Thyroid gland (tissue), 4 donors: ENCODE measurements around the gene CERKL. TPM values are rescaled to one million over a fixed set of nuclear protein-coding genes. Genes with fewer than 3 reads are reported as not detected.

ENCODE experiments used
- DNase-seq, 2 donors: peaks; one replicate each; pipeline ENCODE4 v3.0.0-alpha.2; 2019
- H3K27ac ChIP-seq, 3 donors: fragments of 200-600 bp; sonication (generic); 1 replicate in 2 of 3; 2 replicates in 1 of 3; pipeline ENCODE4 v1.5.1; 2016 to 2019; ENCODE audit warnings: mild to moderate bottlenecking in 1 of 3, moderate library complexity in 1 of 3
- H3K27me3 ChIP-seq: fragments of 200-600 bp; sonication (generic); one replicate; pipeline ENCODE4 v1.5.1; 2019
- H3K36me3 ChIP-seq, 2 donors: fragments of 200-600 bp; sonication (generic); one replicate each; pipeline ENCODE4 v1.5.1; 2016 to 2019
- H3K4me1 ChIP-seq, 2 donors: fragments of 200-600 bp; sonication (generic); one replicate each; pipeline ENCODE4 v1.5.1; 2017 to 2019
- H3K4me3 ChIP-seq, 3 donors: fragments of 200-600 bp; sonication (generic); replicated peaks in 1 of 3; 1 replicate in 2 of 3; 2 replicates in 1 of 3; pipeline ENCODE4 v1.5.1; 2016; ENCODE audit warnings: mild to moderate bottlenecking in 1 of 3
- H3K9me3 ChIP-seq: fragments of 200-600 bp; sonication (generic); one replicate; pipeline ENCODE4 v1.5.1; 2017
- CTCF ChIP-seq, 6 experiments: fragments of 200-600 bp in 3 of 6; fragments of 450-650 bp in 3 of 6; sonication (generic) in 3 of 6; IDR thresholded peaks; one replicate each; pipeline ENCODE4 v1.5.1; 2016 to 2019; ENCODE audit warnings: antibody characterized with exemption in 6 of 6, mild to moderate bottlenecking in 2 of 6, inconsistent platforms in 1 of 6, moderate library complexity in 1 of 6
- POLR2A ChIP-seq, 2 donors: fragments of 450-650 bp; IDR thresholded peaks; one replicate each; pipeline ENCODE4 v1.6.1; 2017; ENCODE audit warnings: antibody characterized with exemption in 2 of 2, mild to moderate bottlenecking in 2 of 2, moderate library complexity in 1 of 2
- WGBS, 2 donors: methylation state at CpG; one replicate each; pipeline ENCODE4 v1.1.5; 2017; 5-methylcytosine and 5-hydroxymethylcytosine counted together
- intact Hi-C: fragments of 100-400 bp; cut with DNase I; formaldehyde crosslinking; loops from one replicate; pipeline ENCODE4 v1.15.1; 2023
- total RNA-seq, 4 donors: library from RNA; depleted of rRNA; stranded (reverse); fragments of >200 nt; gene quantifications; one replicate each; pipeline ENCODE4 v1.2.3, GENCODE V29; 2016

Gene CERKL
- total RNA-seq, 4 donors from 2014 or later = not detected

GRCh38 chr2:181517685-181518301, 139.1 kb downstream of the CERKL start:
- H3K27ac ChIP-seq = no peak overlapping the region
- no peak overlapping the region for H3K4me3 ChIP-seq
- no peaks in the 10 kb centered on the region for H3K36me3 ChIP-seq
- TF ChIP-seq POLR2A (IDR thresholded peaks at IDR 0.05) (no peak), CTCF (IDR thresholded peaks at IDR 0.05) (no peak)
- H3K4me1 ChIP-seq = no peaks in the 10 kb centered on the region
- DNase-seq = no peak
- no peaks in the 10 kb centered on the region for H3K9me3 ChIP-seq
- H3K27me3 ChIP-seq = no peaks in the 10 kb centered on the region
- 69 to 77% methylated on average over 1 of the region's 1 CpG for WGBS, 2 donors
- intact Hi-C loops = no loop called here

- DNase-seq = no peak
- intact Hi-C loops = no loop called here
- no peak for TF ChIP-seq POLR2A (IDR thresholded peaks at IDR 0.05)
- TF ChIP-seq CTCF (IDR thresholded peaks at IDR 0.05) = no peak
- Histone ChIP-seq H3K27ac (no peak overlapping the region), H3K9me3 (no peaks in the 10 kb centered on the region), H3K4me3 (no peak overlapping the region), H3K36me3 (no peaks in the 10 kb centered on the region), H3K27me3 (no peaks in the 10 kb centered on the region), H3K4me1 (no peaks in the 10 kb centered on the region)
These were observed 139.9 kb downstream of the CERKL start for GRCh38 chr2:181516992-181517391.

- H3K27ac ChIP-seq = no peak overlapping the region
- no peak for DNase-seq
- no peaks in the 10 kb centered on the region for H3K4me1 ChIP-seq
- no peak overlapping the region for H3K4me3 ChIP-seq
- no peaks in the 10 kb centered on the region for H3K36me3 ChIP-seq
- WGBS, 2 donors = 44 to 68% methylated on average over 3 of the region's 3 CpGs
- no peak for TF ChIP-seq CTCF (IDR thresholded peaks at IDR 0.05)
- TF ChIP-seq POLR2A (IDR thresholded peaks at IDR 0.05) = no peak
- intact Hi-C loops = no loop called here
- H3K9me3 ChIP-seq = no peaks in the 10 kb centered on the region
- H3K27me3 ChIP-seq = no peaks in the 10 kb centered on the region
These were observed 141.2 kb downstream of the CERKL start for GRCh38 chr2:181515719-181516118.

GRCh38 chr2:181500201-181500600, 156.7 kb downstream of the CERKL start:
- intact Hi-C loops = no loop called here
- TF ChIP-seq POLR2A (IDR thresholded peaks at IDR 0.05) (no peak), CTCF (IDR thresholded peaks at IDR 0.05) (no peak)
- Histone ChIP-seq H3K27me3 (no peaks in the 10 kb centered on the region), H3K36me3 (no peaks in the 10 kb centered on the region), H3K4me1 (no peaks in the 10 kb centered on the region), H3K27ac (no peak overlapping the region), H3K4me3 (no peak overlapping the region), H3K9me3 (no peaks in the 10 kb centered on the region)
- WGBS, 2 donors = 85 to 88% methylated on average over 4 of the region's 4 CpGs
- DNase-seq = no peak

GRCh38 chr2:181499231-181499630, 157.7 kb downstream of the CERKL start:
- no peak overlapping the region for H3K27ac ChIP-seq
- no peaks in the 10 kb centered on the region for H3K9me3 ChIP-seq
- TF ChIP-seq CTCF (IDR thresholded peaks at IDR 0.05) = no peak
- TF ChIP-seq POLR2A (IDR thresholded peaks at IDR 0.05) = no peak
- no peaks in the 10 kb centered on the region for H3K36me3 ChIP-seq
- H3K4me1 ChIP-seq = no peaks in the 10 kb centered on the region
- no peak for DNase-seq
- intact Hi-C loops = no loop called here
- H3K27me3 ChIP-seq = no peaks in the 10 kb centered on the region
- WGBS, 2 donors = 83 to 84% methylated on average over 4 of the region's 4 CpGs
- H3K4me3 ChIP-seq = no peak overlapping the region

Other genes starting within 250 kb of the CERKL start
- gene ITGA4, start 199.7 kb downstream of the CERKL start, total RNA-seq = 1 to 10 TPM; 2.0 to 7.8 (median 6.0) TPM
- not detected for gene NEUROD1, start 23.4 kb upstream of the CERKL start, total RNA-seq
- 100 to 1,000 TPM; 103 to 199 (median 143) TPM for gene ITPRID2, start 234.6 kb upstream of the CERKL start, total RNA-seq